GM23338 (cell line): ENCODE measurements around the gene NPVF. TPM values are rescaled to one million over a fixed set of nuclear protein-coding genes. Genes with fewer than 3 reads are reported as not detected.

Source experiments
- ATAC-seq: fragments of 200-7000 bp; cut with Tn5 transposase; 3 replicates; pipeline ENCODE4 v1.9.1; 2020
- DNase-seq: peaks from one replicate; pipeline ENCODE4 v3.0.0-alpha.2; 2015; ENCODE audit warnings: low spot score
- H2AFZ ChIP-seq: fragments of 200-600 bp; sonication (generic); 2 replicates; pipeline ENCODE4 v1.8.0; 2016; ENCODE audit warnings: antibody characterized with exemption, mild to moderate bottlenecking, moderate library complexity
- H3F3A ChIP-seq: fragments of 200-600 bp; sonication (generic); replicated peaks from 2 replicates; pipeline ENCODE4 v1.8.0; 2017; ENCODE audit warnings: antibody characterized with exemption, mixed run types, low read depth
- H3K27ac ChIP-seq: fragments of 200-600 bp; sonication (generic); 2 replicates; pipeline ENCODE4 v1.6.1; 2016; ENCODE audit warnings: low read depth
- H3K27me3 ChIP-seq: fragments of 200-600 bp; sonication (generic); 2 replicates; pipeline ENCODE4 v1.8.0; 2016; ENCODE audit warnings: mild to moderate bottlenecking, mixed run types, moderate library complexity; ENCODE audit not compliant: insufficient read depth
- H3K36me3 ChIP-seq: fragments of 200-600 bp; sonication (generic); 2 replicates; pipeline ENCODE4 v1.8.0; 2016; ENCODE audit warnings: mild to moderate bottlenecking; ENCODE audit not compliant: insufficient read depth
- H3K4me1 ChIP-seq: fragments of 200-600 bp; sonication (generic); 2 replicates; pipeline ENCODE4 v1.8.0; 2016; ENCODE audit warnings: mild to moderate bottlenecking, moderate library complexity; ENCODE audit not compliant: insufficient read depth
- H3K4me2 ChIP-seq: fragments of 200-600 bp; sonication (generic); 2 replicates; pipeline ENCODE4 v1.7.1; 2017; ENCODE audit warnings: mixed run types
- H3K4me3 ChIP-seq: fragments of 200-600 bp; sonication (generic); 2 replicates; pipeline ENCODE4 v1.6.1; 2016; ENCODE audit warnings: mixed run types
- H3K79me2 ChIP-seq: fragments of 200-600 bp; sonication (generic); replicated peaks from 2 replicates; pipeline ENCODE4 v1.8.0; 2017; ENCODE audit warnings: mild to moderate bottlenecking; ENCODE audit not compliant: insufficient read depth
- H3K9me2 ChIP-seq: fragments of 200-600 bp; sonication (generic); 2 replicates; pipeline ENCODE4 v1.8.0; 2017; ENCODE audit not compliant: insufficient read depth
- H4K20me1 ChIP-seq: fragments of 200-600 bp; sonication (generic); replicated peaks from 2 replicates; pipeline ENCODE4 v1.8.0; 2017; ENCODE audit warnings: mild to moderate bottlenecking; ENCODE audit not compliant: insufficient read depth
- H3K27ac Mint-ChIP-seq: 2 replicates; pipeline ENCODE4 v1.8.0; 2020; ENCODE audit warnings: inconsistent platforms, mild to moderate bottlenecking, moderate library complexity, mixed read lengths
- H3K27me3 Mint-ChIP-seq: 3 replicates; pipeline ENCODE4 v1.8.0; 2022; ENCODE audit warnings: low read depth, mild to moderate bottlenecking, moderate library complexity, mixed read lengths, inconsistent platforms; ENCODE audit not compliant: insufficient read depth, poor library complexity
- H3K36me3 Mint-ChIP-seq: 3 replicates; pipeline ENCODE4 v1.8.0; 2021; ENCODE audit warnings: low read depth, mild to moderate bottlenecking, inconsistent platforms, moderate library complexity, mixed read lengths
- H3K4me1 Mint-ChIP-seq: 3 replicates; pipeline ENCODE4 v1.8.0; 2020; ENCODE audit warnings: mild to moderate bottlenecking, inconsistent platforms, mixed read lengths
- H3K4me3 Mint-ChIP-seq: 3 replicates; pipeline ENCODE4 v1.8.0; 2021; ENCODE audit warnings: moderate library complexity, mild to moderate bottlenecking, inconsistent platforms, mixed read lengths
- H3K9me3 Mint-ChIP-seq: 3 replicates; pipeline ENCODE4 v1.8.0; 2020; ENCODE audit warnings: moderate library complexity, mild to moderate bottlenecking, inconsistent platforms, mixed read lengths
- CREB1 ChIP-seq: fragments of 250-450 bp; sonication (Bioruptor Pico); IDR thresholded peaks from 2 replicates; pipeline ENCODE4 v1.5.0; 2020; ENCODE audit warnings: low read depth, mild to moderate bottlenecking, moderate library complexity
- CTCF ChIP-seq, 2 experiments: fragments of 200-600 bp in 1 of 2; sonication (generic) in 1 of 2; conservative IDR thresholded peaks; 2 replicates each; pipeline versions ENCODE4 v1.5.1 to v1.6.1; 2016 to 2017; ENCODE audit warnings: antibody characterized with exemption in 2 of 2, low read depth in 2 of 2, mild to moderate bottlenecking in 2 of 2, moderate library complexity in 1 of 2
- ETS1 ChIP-seq: IDR thresholded peaks from 2 replicates; pipeline ENCODE4 v1.6.1; 2016; ENCODE audit warnings: antibody characterized with exemption
- EZH2 ChIP-seq: fragments of 200-600 bp; sonication (generic); IDR thresholded peaks from one replicate; pipeline ENCODE4 v1.8.0; 2017; ENCODE audit warnings: antibody characterized with exemption, mild to moderate bottlenecking, low read depth; ENCODE audit not compliant: unreplicated experiment
- EZH2phosphoT487 ChIP-seq: fragments of 200-600 bp; sonication (generic); IDR thresholded peaks from one replicate; pipeline ENCODE4 v1.8.1; 2018; ENCODE audit warnings: antibody characterized with exemption; ENCODE audit not compliant: unreplicated experiment
- JUNB ChIP-seq: IDR thresholded peaks from one replicate; pipeline ENCODE4 v1.6.1; 2016; ENCODE audit warnings: antibody characterized with exemption; ENCODE audit not compliant: unreplicated experiment
- NANOG ChIP-seq: IDR thresholded peaks from 2 replicates; pipeline ENCODE4 v1.6.1; 2016; ENCODE audit warnings: antibody characterized with exemption, borderline replicate concordance
- POLR2AphosphoS5 ChIP-seq: IDR thresholded peaks from 2 replicates; pipeline ENCODE4 v1.6.1; 2016; ENCODE audit warnings: antibody characterized with exemption, low read depth
- REST ChIP-seq: IDR thresholded peaks from one replicate; pipeline ENCODE4 v1.6.1; 2018; ENCODE audit warnings: antibody characterized with exemption; ENCODE audit not compliant: unreplicated experiment
- STAT1 ChIP-seq: IDR thresholded peaks from one replicate; pipeline ENCODE4 v1.6.1; 2016; ENCODE audit warnings: antibody characterized with exemption; ENCODE audit not compliant: unreplicated experiment
- ZNF114 ChIP-seq: fragments of 250-450 bp; sonication (Bioruptor Pico); IDR thresholded peaks from 2 replicates; pipeline ENCODE4 v1.5.0; 2020; ENCODE audit warnings: mild to moderate bottlenecking, moderate library complexity
- ZNF331 ChIP-seq: fragments of 250-450 bp; sonication (Bioruptor Pico); IDR thresholded peaks from 2 replicates; pipeline ENCODE4 v1.5.0; 2020; ENCODE audit warnings: low read depth, mild to moderate bottlenecking, moderate library complexity
- ZNF462 ChIP-seq: fragments of 250-450 bp; sonication (Bioruptor Pico); IDR thresholded peaks from 2 replicates; pipeline ENCODE4 v1.5.0; 2020; ENCODE audit warnings: mild to moderate bottlenecking, moderate library complexity
- polyA plus RNA-seq: library from polyadenylated mRNA; unstranded; fragments of >200 nt; fragmentation: Nextera tagmentation; extraction: Ambion mirVana; gene quantifications from 2 replicates; pipeline ENCODE4 v1.2.1, GENCODE V29; 2016
- total RNA-seq: library from RNA; depleted of rRNA; stranded (reverse); fragments of >200 nt; shearing (Covaris generic); gene quantifications from 2 replicates; pipeline ENCODE4 v1.2.3, GENCODE V29; 2014

Gene NPVF
- total and polyA plus RNA-seq, 2 experiments from 2014 or later: not detected

- no peak for DNase-seq
- no peak overlapping the region for H3K27ac ChIP-seq
- H4K20me1 ChIP-seq: no peaks in the 10 kb centered on the region
- no peaks in the 10 kb centered on the region for H3K4me1 ChIP-seq
- H3K36me3 ChIP-seq: no peaks in the 10 kb centered on the region
- H3K4me3 ChIP-seq: no peak overlapping the region
- H3K79me2 ChIP-seq: no peaks in the 10 kb centered on the region
- TF ChIP-seq ZNF462 (CRISPR knock-in tag): no peak
- no peak for TF ChIP-seq STAT1
- TF ChIP-seq ETS1: no peak
- TF ChIP-seq EZH2phosphoT487: no peak
- no peak for TF ChIP-seq CTCF (conservative IDR thresholded peaks at IDR 0.05; ENCODE audit: low read depth in 2 of 2)
- no peak for TF ChIP-seq ZNF331 (CRISPR knock-in tag)
- no peak for TF ChIP-seq NANOG
- no peak for TF ChIP-seq CREB1 (CRISPR knock-in tag)
- no peak for TF ChIP-seq EZH2
- no peak for TF ChIP-seq POLR2AphosphoS5
- TF ChIP-seq JUNB: no peak
- no peak for TF ChIP-seq REST
- no peak for TF ChIP-seq ZNF114 (CRISPR knock-in tag)
- ATAC-seq: no peak
- H3K27me3 ChIP-seq: no peaks in the 10 kb centered on the region
- Mint-ChIP-seq H3K27ac (no peak overlapping the region), H3K9me3 (no peaks in the 10 kb centered on the region), H3K4me1 (peaks cover 2% of the 10 kb centered on the region; the same call in 1 of the 3 replicates), H3K36me3 (no peaks in the 10 kb centered on the region), H3K27me3 (peaks cover 4% of the 10 kb centered on the region), H3K4me3 (no peak overlapping the region)
- no peak overlapping the region for H3K4me2 ChIP-seq
- no peak overlapping the region for H2AFZ ChIP-seq
- H3F3A ChIP-seq: no peaks in the 10 kb centered on the region
- H3K9me2 ChIP-seq: no peaks in the 10 kb centered on the region
These were observed 7.3 kb downstream of the NPVF start for GRCh38 chr7:25221009-25221408.
